Renal cortical epithelial cell (primary cell): ENCODE measurements around the gene TMEM247. TPM values are rescaled to one million over a fixed set of nuclear protein-coding genes. Genes with fewer than 3 reads are reported as not detected.
"Not testable (repeated sequence)": the region's sequence is repeated elsewhere in the genome, so short reads cannot be mapped to it uniquely, and the experiment has no call there.

Experiments used
- DNase-seq: peaks from one replicate; pipeline ENCODE4 v3.0.0-alpha.2; 2011; ENCODE audit warnings: low read depth
- total RNA-seq: library from RNA; depleted of rRNA; stranded (reverse); fragments of >200 nt; gene quantifications from 2 replicates; pipeline ENCODE4 v1.2.3, GENCODE V29; 2014

The TMEM247 gene
- total RNA-seq, 1 donor from 2014 or later, result not detected

DNA sequence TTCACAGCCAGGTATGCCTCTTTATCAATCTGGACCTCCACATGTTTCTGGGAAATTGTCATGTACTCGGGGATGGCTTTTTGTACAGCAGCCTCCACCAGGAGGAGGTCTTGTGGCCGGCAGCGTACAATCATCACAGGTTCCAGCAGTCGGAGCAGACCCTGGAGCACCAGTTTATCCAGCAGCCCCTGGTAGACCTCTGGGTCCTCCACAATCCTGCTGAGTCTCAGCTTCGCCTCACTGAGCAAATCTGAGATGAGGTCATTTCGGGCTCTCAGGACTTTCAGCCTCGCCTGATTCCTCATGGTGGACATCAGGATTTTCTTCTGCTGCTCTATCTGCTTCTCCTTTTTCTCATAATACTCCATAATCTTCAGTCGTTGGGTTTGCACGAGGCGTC lies 32.8 kb downstream of the TMEM247 start:
- no peak for DNase-seq

DNA sequence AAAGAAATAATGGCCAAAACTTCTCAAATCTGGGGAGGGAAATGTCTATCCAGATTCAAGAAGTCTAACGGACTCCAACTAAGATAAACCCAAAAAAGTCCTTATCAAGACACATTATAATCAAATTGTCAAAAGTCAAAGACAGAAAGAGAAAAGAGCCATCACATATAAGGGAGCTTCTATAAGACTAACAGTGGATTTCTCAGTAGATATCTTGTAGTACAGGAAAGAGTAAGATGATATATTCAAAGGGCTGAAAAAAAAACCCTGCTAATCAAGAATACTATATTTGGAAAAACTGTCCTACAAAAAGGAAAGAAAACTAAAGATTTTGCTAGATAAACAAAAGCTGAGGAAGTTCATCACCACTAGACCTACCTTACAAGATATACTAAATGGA lies 35.4 kb downstream of the TMEM247 start:
- no peak for DNase-seq

GRCh38 chr2:46517485-46517884 lies 38.1 kb downstream of the TMEM247 start:
- DNase-seq, result no peak

DNA sequence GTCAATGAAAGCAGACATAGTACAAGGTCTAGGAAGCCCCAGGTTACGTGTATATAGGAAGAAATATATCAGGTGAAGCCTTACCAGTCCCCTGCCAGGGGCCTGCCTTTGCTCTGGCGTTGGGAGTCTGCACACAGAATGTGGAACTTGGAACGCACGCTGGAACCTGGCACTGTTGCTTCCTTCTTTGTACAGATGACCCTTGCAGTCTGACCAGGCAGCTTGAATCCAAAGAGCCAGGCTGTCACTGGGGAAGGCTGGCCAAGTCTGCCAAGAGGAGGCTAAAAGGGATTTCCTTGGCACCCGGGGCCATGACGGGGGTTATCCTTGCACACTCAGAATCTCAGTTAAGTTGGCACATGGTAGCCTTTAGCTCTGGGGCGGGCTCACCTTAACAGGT lies 39.5 kb downstream of the TMEM247 start:
- no peak for DNase-seq

DNA sequence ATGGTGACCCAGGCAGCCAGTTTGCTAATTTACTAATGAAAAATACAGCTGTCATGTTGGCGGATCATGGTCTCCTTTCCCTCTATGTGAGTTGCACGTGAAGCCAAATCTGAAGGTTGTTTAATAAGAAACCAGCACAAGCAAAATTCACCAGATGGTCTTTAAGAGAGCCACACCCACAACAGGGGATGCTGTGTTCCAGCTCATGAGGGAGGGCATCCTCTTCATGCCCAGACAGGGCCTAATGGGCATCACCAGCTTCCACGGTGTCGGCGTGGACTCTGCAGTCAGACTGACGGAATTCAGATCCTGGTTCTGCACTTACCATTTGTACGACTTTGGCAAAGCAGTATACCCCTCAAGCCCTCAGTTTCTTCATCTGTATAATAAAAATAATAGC lies 39.9 kb downstream of the TMEM247 start:
- no peak for DNase-seq

GRCh38 chr2:46520130-46520711 lies 40.9 kb downstream of the TMEM247 start:
- no peak for DNase-seq

DNA sequence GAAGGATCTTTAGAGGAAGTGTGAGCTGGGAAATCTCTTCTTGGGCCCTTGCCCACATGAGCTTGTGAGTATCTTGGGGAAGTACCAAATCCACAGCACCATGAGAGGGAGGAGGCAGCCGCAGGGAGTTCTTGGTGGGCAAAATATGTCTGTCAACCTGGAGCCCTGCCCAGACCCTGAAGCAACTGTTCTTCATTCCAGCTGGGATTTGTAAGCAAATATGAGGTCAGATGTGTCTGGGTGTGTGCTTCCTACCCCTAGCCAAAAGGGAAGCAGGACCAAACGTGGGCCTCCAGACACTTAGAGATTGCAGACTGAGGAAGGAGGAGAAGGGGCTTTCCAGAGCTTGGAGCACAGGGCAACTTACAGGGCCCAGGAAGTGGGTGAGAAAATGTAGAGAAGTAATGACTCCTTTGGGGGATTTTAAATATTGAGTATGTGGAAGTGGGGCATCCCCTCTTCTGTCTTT lies 41.9 kb downstream of the TMEM247 start:
- no peak for DNase-seq

- not testable (repeated sequence) for DNase-seq
These were observed 43.0 kb downstream of the TMEM247 start for GRCh38 chr2:46522385-46522784.

DNA sequence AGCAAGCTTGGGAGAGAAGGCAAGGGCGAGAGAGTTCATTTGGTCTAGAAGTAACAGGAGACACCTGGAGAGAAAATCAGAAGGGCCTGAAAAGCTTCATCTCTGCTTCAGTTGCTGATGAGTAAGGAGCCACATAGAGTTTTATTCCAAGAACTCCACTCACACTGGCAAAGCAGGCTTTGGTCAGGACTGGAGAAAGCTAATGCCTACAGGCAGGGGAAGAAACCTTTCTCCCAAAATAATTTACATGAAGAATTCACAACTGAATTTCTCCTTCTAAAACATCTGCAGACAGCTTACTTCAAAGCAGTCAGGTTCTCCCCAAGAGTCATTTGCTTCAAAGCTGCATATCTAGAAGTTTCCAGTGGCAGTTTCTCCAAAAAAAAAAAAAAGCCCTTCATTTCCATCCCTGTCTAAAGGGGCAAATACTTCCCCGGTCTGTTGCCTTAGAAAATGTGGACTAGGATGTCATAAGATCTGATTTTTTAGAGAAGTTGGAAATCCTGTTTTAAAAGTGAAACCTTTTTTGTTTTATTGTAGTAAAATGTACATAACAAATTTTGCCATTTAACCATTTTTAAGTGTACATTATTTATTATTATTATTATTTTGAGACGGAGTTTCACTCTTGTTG lies 46.3 kb downstream of the TMEM247 start:
- DNase-seq, result no peak

GRCh38 chr2:46528880-46529279 lies 49.5 kb downstream of the TMEM247 start:
- no peak for DNase-seq

- DNase-seq, result no peak
These were observed 51.3 kb downstream of the TMEM247 start for GRCh38 chr2:46530639-46531038.

- DNase-seq, result no peak
These were observed 52.5 kb downstream of the TMEM247 start for GRCh38 chr2:46531863-46532262.

Other genes starting within 250 kb of the TMEM247 start
- gene EPAS1, start 182.2 kb upstream of the TMEM247 start, total RNA-seq, result 63.7 and 124 TPM in 2 replicates
- 97.2 and 99.8 TPM in 2 replicates for gene RHOQ, start 62.9 kb downstream of the TMEM247 start, total RNA-seq
- gene ATP6V1E2, start 63.0 kb downstream of the TMEM247 start, total RNA-seq, result 2.3 and 5.2 TPM in 2 replicates
- gene PIGF, start 137.5 kb downstream of the TMEM247 start, total RNA-seq, result 21.5 and 29.9 TPM in 2 replicates
- gene CRIPT, start 137.7 kb downstream of the TMEM247 start, total RNA-seq, result 19.3 and 19.8 TPM in 2 replicates
- 13.4 and 29.3 TPM in 2 replicates for gene SOCS5, start 219.7 kb downstream of the TMEM247 start, total RNA-seq